Keratinocyte (primary cell): ENCODE results near the gene DENND2A. TPM values are rescaled to one million over a fixed set of nuclear protein-coding genes. Genes with fewer than 3 reads are reported as not detected.

Experiments used
- DNase-seq: peaks from one replicate; pipeline ENCODE4 v3.0.0-alpha.2; 2011; ENCODE audit warnings: low read depth, missing footprints, low spot score
- FAIRE-seq: peaks from 2 replicates; lab custom pipeline; 2011; peaks lifted over from hg19 to GRCh38; lab: Jason Lieb, UNC
- H2AFZ ChIP-seq: 2 replicates; pipeline ENCODE4 v1.6.0; 2012; ENCODE audit warnings: low read length, control low read depth, inconsistent platforms; ENCODE audit not compliant: control insufficient read depth
- H3K27ac ChIP-seq: 2 replicates; pipeline ENCODE4 v1.5.1; 2011; ENCODE audit warnings: low read length; ENCODE audit not compliant: control insufficient read depth, insufficient read depth
- H3K27me3 ChIP-seq: 3 replicates; pipeline ENCODE4 v1.6.0; 2011; ENCODE audit warnings: low read length; ENCODE audit not compliant: control insufficient read depth, insufficient read depth; ENCODE audit errors: extremely low read depth
- H3K36me3 ChIP-seq, 2 experiments: 2 replicates in 1 of 2; 3 replicates in 1 of 2; pipeline ENCODE4 v1.5.1; 2011; ENCODE audit warnings: low read length in 2 of 2, mild to moderate bottlenecking in 1 of 2; ENCODE audit not compliant: control insufficient read depth in 2 of 2, insufficient read depth in 2 of 2; ENCODE audit errors: extremely low read depth in 1 of 2
- H3K4me1 ChIP-seq: 3 replicates; pipeline ENCODE4 v1.5.1; 2011; ENCODE audit warnings: low read length; ENCODE audit not compliant: control insufficient read depth, insufficient read depth; ENCODE audit errors: extremely low read depth
- H3K4me2 ChIP-seq: 3 replicates; pipeline ENCODE4 v1.6.0; 2011; ENCODE audit warnings: low read depth, low read length; ENCODE audit not compliant: control insufficient read depth, insufficient read depth; ENCODE audit errors: extremely low read depth
- H3K4me3 ChIP-seq, 3 experiments: fragments of 200-600 bp in 1 of 3; sonication (generic) in 1 of 3; 2 replicates in 2 of 3; 3 replicates in 1 of 3; pipeline ENCODE4 v1.5.1; 2011 to 2016; ENCODE audit warnings: low read length in 3 of 3, mild to moderate bottlenecking in 3 of 3, control low read depth in 2 of 3, inconsistent platforms in 1 of 3, low read depth in 1 of 3, mixed read lengths in 1 of 3, mixed run types in 1 of 3, moderate library complexity in 1 of 3; ENCODE audit not compliant: control insufficient read depth in 2 of 3, insufficient read depth in 2 of 3; ENCODE audit errors: extremely low read depth in 1 of 3
- H3K79me2 ChIP-seq: 2 replicates; pipeline ENCODE4 v1.6.0; 2012; ENCODE audit warnings: low read length; ENCODE audit not compliant: control insufficient read depth, insufficient read depth
- H3K9ac ChIP-seq: 3 replicates; pipeline ENCODE4 v1.6.0; 2011; ENCODE audit warnings: low read length; ENCODE audit not compliant: control insufficient read depth, insufficient read depth; ENCODE audit errors: extremely low read depth
- H3K9me1 ChIP-seq: 3 replicates; pipeline ENCODE4 v1.6.0; 2011; ENCODE audit warnings: low read length; ENCODE audit not compliant: control insufficient read depth, insufficient read depth; ENCODE audit errors: extremely low read depth
- H3K9me3 ChIP-seq: 2 replicates; pipeline ENCODE4 v1.5.1; 2012; ENCODE audit warnings: low read depth, low read length; ENCODE audit not compliant: control insufficient read depth
- H4K20me1 ChIP-seq: 3 replicates; pipeline ENCODE4 v1.6.0; 2011; ENCODE audit warnings: low read length; ENCODE audit not compliant: control insufficient read depth, insufficient read depth; ENCODE audit errors: extremely low read depth
- CTCF ChIP-seq, 3 experiments: IDR thresholded peaks in 1 of 3; conservative IDR thresholded peaks in 1 of 3; optimal IDR thresholded peaks in 1 of 3; 2 replicates in 2 of 3; 3 replicates in 1 of 3; pipeline versions ENCODE3 to v1.5.1; 2011; ENCODE audit warnings: low read length in 3 of 3, mild to moderate bottlenecking in 3 of 3, moderate library complexity in 2 of 3, control low read depth in 1 of 3, inconsistent platforms in 1 of 3; ENCODE audit not compliant: insufficient read depth in 2 of 3; ENCODE audit errors: extremely low read depth in 1 of 3
- EZH2 ChIP-seq: IDR thresholded peaks from one replicate; pipeline ENCODE4 v1.6.1; 2012; ENCODE audit warnings: inconsistent platforms, mild to moderate bottlenecking, low read length, moderate library complexity
- dilution Hi-C: fragments of 300-500 bp; cut with MboI; formaldehyde crosslinking; loops from one replicate; pipeline ENCODE4 v1.7.0; 2020; ENCODE audit warnings: low sequenced_read_pairs; ENCODE audit not compliant: extremely low pct_ligation_motif_present
- polyA plus RNA-seq, 5 experiments: library from polyadenylated mRNA; depleted of rRNA in 3 of 5; stranded (reverse) in 3 of 5; stranded (forward) in 1 of 5; unstranded in 1 of 5; fragments of >200 nt; gene quantifications; 1 replicate in 1 of 5; 2 replicates in 3 of 5; 3 replicates in 1 of 5; pipeline versions ENCODE4 v1.2.1 to v1.2.3, GENCODE V29; 2011 to 2012; ENCODE audit warnings: missing spikeins in 2 of 5, low read depth in 1 of 5, low replicate concordance in 1 of 5

Gene DENND2A
- polyA plus RNA-seq, 1 donor (not counting 4 experiments of a cell fraction or from before 2014, with no cell fraction given): 1.8 TPM

GRCh38 chr7:140683657-140684056 lies 43.0 kb upstream of the DENND2A start:
- dilution Hi-C loops: no loop called here
- no peak overlapping the region for H3K4me2 ChIP-seq
- H4K20me1 ChIP-seq: no peaks in the 10 kb centered on the region
- H3K36me3 ChIP-seq: peaks cover 0 to 17% of the 10 kb centered on the region in 2 experiments
- no peaks in the 10 kb centered on the region for H3K4me1 ChIP-seq
- no peak overlapping the region for H3K9ac ChIP-seq
- no peaks in the 10 kb centered on the region for H3K79me2 ChIP-seq
- H3K4me3 ChIP-seq: no peak overlapping the region
- DNase-seq: no peak
- no peaks in the 10 kb centered on the region for H3K27me3 ChIP-seq
- no peak overlapping the region for H2AFZ ChIP-seq
- no peak for TF ChIP-seq CTCF (optimal IDR thresholded peaks at IDR 0.05 in 1 of 3, IDR thresholded peaks at IDR 0.05 in 1 of 3, conservative IDR thresholded peaks at IDR 0.05 in 1 of 3; ENCODE audit: extremely low read depth in 1 of 3, insufficient read depth in 2 of 3, low read length in 3 of 3)
- no peak overlapping the region for H3K27ac ChIP-seq
- no peaks in the 10 kb centered on the region for H3K9me3 ChIP-seq
- no peak for FAIRE-seq
- no peaks in the 10 kb centered on the region for H3K9me1 ChIP-seq

GRCh38 chr7:140681766-140682165 lies 41.2 kb upstream of the DENND2A start:
- Histone ChIP-seq H3K36me3 (peaks cover 0 to 14% of the 10 kb centered on the region in 2 experiments), H3K9me1 (no peaks in the 10 kb centered on the region), H3K9ac (no peak overlapping the region), H3K4me3 (no peak overlapping the region), H3K27ac (no peak overlapping the region), H4K20me1 (no peaks in the 10 kb centered on the region), H3K4me1 (no peaks in the 10 kb centered on the region), H3K9me3 (no peaks in the 10 kb centered on the region), H3K79me2 (no peaks in the 10 kb centered on the region), H3K27me3 (no peaks in the 10 kb centered on the region), H3K4me2 (no peak overlapping the region), H2AFZ (no peak overlapping the region)
- DNase-seq (no peak), FAIRE-seq (no peak)
- dilution Hi-C loops: no loop called here
- TF ChIP-seq CTCF (optimal IDR thresholded peaks at IDR 0.05 in 1 of 3, IDR thresholded peaks at IDR 0.05 in 1 of 3, conservative IDR thresholded peaks at IDR 0.05 in 1 of 3; ENCODE audit: extremely low read depth in 1 of 3, insufficient read depth in 2 of 3, low read length in 3 of 3) (no peak), EZH2 (no peak)
